ENCODE measurements around the gene FBRS. TPM values are rescaled to one million over a fixed set of nuclear protein-coding genes. Genes with fewer than 3 reads are reported as not detected.

Gene FBRS
- total RNA-seq, 1 experiment from 2014 or later: 128 TPM

GRCh38 chr16:30647274-30647571 lies 11.0 kb upstream of the FBRS start:
- H4K20me1 ChIP-seq (ENCODE audit: insufficient read depth): no peaks in the 10 kb centered on the region
- CTCF ChIA-PET: no interaction called here
- DNase-seq: no peak
- no peaks in the 10 kb centered on the region for H3K36me3 ChIP-seq (ENCODE audit: low read depth)
- POLR2A ChIA-PET (ENCODE audit: unreplicated experiment): interaction anchor here (0.6 kb wide), 1 partner anchor 12 kb away, joined by 3 read pairs; no protein-coding TSS in a partner anchor
- H3K4me2 ChIP-seq: no peak overlapping the region
- peaks cover 4% of the 10 kb centered on the region; the same call in 1 of the 2 replicates for H3K4me1 ChIP-seq (replicated peaks; ENCODE audit: insufficient read depth)
- peaks cover 5% of the 10 kb centered on the region; the same call in 1 of the 2 replicates for H3F3A ChIP-seq (ENCODE audit: insufficient read depth, low read depth)
- no peaks in the 10 kb centered on the region for H3K27me3 ChIP-seq (ENCODE audit: insufficient read depth, low read depth)
- intact Hi-C loops (cut with micrococcal nuclease; ENCODE audit: unreplicated experiment): no loop called here
- H3K4me3 ChIP-seq: no peak overlapping the region
- H3K9me3 ChIP-seq (ENCODE audit: insufficient read depth, low read depth): no peaks in the 10 kb centered on the region
- BruUV-seq (replicated peaks): no TSS peak
- H3K27ac ChIP-seq: no peak overlapping the region
- H3K79me2 ChIP-seq (ENCODE audit: low read depth): peaks cover 5% of the 10 kb centered on the region; the same call in 1 of the 2 replicates
- H2AFZ ChIP-seq: no peak overlapping the region
- no peaks in the 10 kb centered on the region for H3K9me2 ChIP-seq (ENCODE audit: insufficient read depth)
- TF ChIP-seq CTCF (conservative IDR thresholded peaks at IDR 0.05) (no peak), EZH2 (IDR thresholded peaks at IDR 0.05; ENCODE audit: low read depth) (no peak)

GRCh38 chr16:30649725-30650368 lies 8.4 kb upstream of the FBRS start:
- POLR2A ChIA-PET (ENCODE audit: unreplicated experiment): interaction anchor here (0.6 to 1.0 kb wide), 3 partner anchors 9 to 560 kb away, joined by 4 to 15 read pairs (median 9); partner anchors contain the start of gene FBRS
- intact Hi-C loops (cut with micrococcal nuclease; ENCODE audit: unreplicated experiment): loop anchor here (5.0 to 10.0 kb wide), 3 partner anchors 247 to 805 kb away; partner anchors contain the start of genes ARMC5, CTF1, TBX6 and YPEL3
- Histone ChIP-seq H3K79me2 (ENCODE audit: low read depth) (peaks cover 12% of the 10 kb centered on the region), H3K27me3 (ENCODE audit: insufficient read depth, low read depth) (no peaks in the 10 kb centered on the region), H3K4me2 (peak overlapping the region; percentile 69), H3K9me3 (ENCODE audit: insufficient read depth, low read depth) (no peaks in the 10 kb centered on the region), H3K9me2 (ENCODE audit: insufficient read depth) (no peaks in the 10 kb centered on the region), H4K20me1 (ENCODE audit: insufficient read depth) (no peaks in the 10 kb centered on the region), H3K27ac (no peak overlapping the region), H3K4me1 (replicated peaks; ENCODE audit: insufficient read depth) (peaks cover 6% of the 10 kb centered on the region; the same call in 1 of the 2 replicates), H3K36me3 (ENCODE audit: low read depth) (no peaks in the 10 kb centered on the region), H3F3A (ENCODE audit: insufficient read depth, low read depth) (peaks cover 5% of the 10 kb centered on the region; the same call in 1 of the 2 replicates), H3K4me3 (peak overlapping the region; percentile 72; the same call in 1 of the 2 replicates), H2AFZ (peak overlapping the region; percentile 93)
- TSS peak; percentile 64 for BruUV-seq (replicated peaks)
- CTCF ChIA-PET: interaction anchor here (0.6 to 1.2 kb wide), 3 partner anchors 16 to 279 kb away, joined by 5 to 8 read pairs (median 6); partner anchors contain the start of gene DCTPP1
- no peak for TF ChIP-seq CTCF (conservative IDR thresholded peaks at IDR 0.05)
- no peak for TF ChIP-seq EZH2 (IDR thresholded peaks at IDR 0.05; ENCODE audit: low read depth)
- DNase-seq: no peak

GRCh38 chr16:30650369-30651123 lies 7.7 kb upstream of the FBRS start, which contains the start of gene PRR14:
TSS of gene PRR14 (plus strand) at chr16:30650960. CDS start at chr16:30651646, 686 bp downstream.
- Histone ChIP-seq H3K4me2 (peak within 1 kb of the TSS; percentile 86), H4K20me1 (ENCODE audit: insufficient read depth) (no peaks in the 10 kb centered on the region), H3K9me2 (ENCODE audit: insufficient read depth) (no peaks in the 10 kb centered on the region), H3K27ac (peak within 1 kb of the TSS; percentile 56), H3K27me3 (ENCODE audit: insufficient read depth, low read depth) (no peaks in the 10 kb centered on the region), H3K79me2 (ENCODE audit: low read depth) (peaks cover 12% of the 10 kb centered on the region), H3K4me3 (peak within 1 kb of the TSS; percentile 72), H3F3A (ENCODE audit: insufficient read depth, low read depth) (peaks cover 10% of the 10 kb centered on the region; the same call in 1 of the 2 replicates), H3K4me1 (replicated peaks; ENCODE audit: insufficient read depth) (peaks cover 6% of the 10 kb centered on the region; the same call in 1 of the 2 replicates), H3K9me3 (ENCODE audit: insufficient read depth, low read depth) (no peaks in the 10 kb centered on the region), H2AFZ (peak within 1 kb of the TSS; percentile 97), H3K36me3 (ENCODE audit: low read depth) (no peaks in the 10 kb centered on the region)
- BruUV-seq (replicated peaks): no TSS peak
- TF ChIP-seq EZH2 (IDR thresholded peaks at IDR 0.05; ENCODE audit: low read depth): no peak
- TF ChIP-seq CTCF (conservative IDR thresholded peaks at IDR 0.05): no peak
- CTCF ChIA-PET: interaction anchor here (0.6 to 1.2 kb wide), 3 partner anchors 17 to 280 kb away, joined by 5 to 8 read pairs (median 6); partner anchors contain the start of gene DCTPP1
- DNase-seq: peak; percentile 97 to 100
- POLR2A ChIA-PET (ENCODE audit: unreplicated experiment): interaction anchor here (0.6 to 1.0 kb wide), 5 partner anchors 8 to 677 kb away, joined by 3 to 15 read pairs (median 5); partner anchors contain the start of genes FBRS and TAOK2
- intact Hi-C loops (cut with micrococcal nuclease; ENCODE audit: unreplicated experiment): loop anchor here (5.0 to 10.0 kb wide), 3 partner anchors 247 to 804 kb away; partner anchors contain the start of genes ARMC5, CTF1, TBX6 and YPEL3

All from PC-9 (cell line).